ENCODE results near the gene SH3GL2. TPM values are rescaled to one million over a fixed set of nuclear protein-coding genes. Genes with fewer than 3 reads are reported as not detected.
A peak's percentile ranks its signal among the peaks of the same experiment; 100 is the strongest.

Gene SH3GL2
- 0.17 TPM in 1 of 2 replicates, not detected in the other for total RNA-seq (2014; rRNA removed; shearing (Covaris generic))

- peak; percentile 27 for DNase-seq (ENCODE audit: low read depth)
These were observed at the start of gene SH3GL2 for GRCh38 chr9:17578911-17579793. Gene SH3GL2, plus strand, starts transcription at chr9:17579066.

- peak; percentile 22 for DNase-seq (ENCODE audit: low read depth)
These were observed 47.1 kb upstream of the SH3GL2 start for GRCh38 chr9:17531642-17532254.

- DNase-seq (ENCODE audit: low read depth): no peak
These were observed 46.4 kb upstream of the SH3GL2 start for GRCh38 chr9:17532461-17532860.

- no peak for DNase-seq (ENCODE audit: low read depth)
These were observed 43.7 kb upstream of the SH3GL2 start for GRCh38 chr9:17535176-17535575.

GRCh38 chr9:17536027-17536426, 42.8 kb upstream of the SH3GL2 start:
- DNase-seq (ENCODE audit: low read depth): no peak

- DNase-seq (ENCODE audit: low read depth): no peak
These were observed 27.8 kb upstream of the SH3GL2 start for GRCh38 chr9:17551023-17551422.

GRCh38 chr9:17555362-17556054, 23.4 kb upstream of the SH3GL2 start:
- no peak for DNase-seq (ENCODE audit: low read depth)

GRCh38 chr9:17556255-17556654, 22.6 kb upstream of the SH3GL2 start:
- no peak for DNase-seq (ENCODE audit: low read depth)

- DNase-seq (ENCODE audit: low read depth): no peak
These were observed 21.9 kb upstream of the SH3GL2 start for GRCh38 chr9:17556935-17557334.

- no peak for DNase-seq (ENCODE audit: low read depth)
These were observed 7.0 kb upstream of the SH3GL2 start for GRCh38 chr9:17571825-17572224.

GRCh38 chr9:17574342-17574741, 4.5 kb upstream of the SH3GL2 start:
- DNase-seq (ENCODE audit: low read depth): no peak

GRCh38 chr9:17578577-17578910, 322 bp upstream of the SH3GL2 start:
- DNase-seq (ENCODE audit: low read depth): no peak

- DNase-seq (ENCODE audit: low read depth): no peak
These were observed 1.3 kb downstream of the SH3GL2 start for GRCh38 chr9:17580119-17580518.

- no peak for DNase-seq (ENCODE audit: low read depth)
These were observed 8.2 kb downstream of the SH3GL2 start for GRCh38 chr9:17587113-17587512.

- no peak for DNase-seq (ENCODE audit: low read depth)
These were observed 9.5 kb downstream of the SH3GL2 start for GRCh38 chr9:17588395-17588794.

GRCh38 chr9:17588941-17589340, 10.1 kb downstream of the SH3GL2 start:
- no peak for DNase-seq (ENCODE audit: low read depth)

GRCh38 chr9:17589771-17590170, 10.9 kb downstream of the SH3GL2 start:
- DNase-seq (ENCODE audit: low read depth): no peak

- DNase-seq (ENCODE audit: low read depth): no peak
These were observed 16.1 kb downstream of the SH3GL2 start for GRCh38 chr9:17594961-17595360.

- no peak for DNase-seq (ENCODE audit: low read depth)
These were observed 19.1 kb downstream of the SH3GL2 start for GRCh38 chr9:17597977-17598376.

- no peak for DNase-seq (ENCODE audit: low read depth)
These were observed 22.2 kb downstream of the SH3GL2 start for GRCh38 chr9:17600962-17601593.

- DNase-seq (ENCODE audit: low read depth): no peak
These were observed 25.7 kb downstream of the SH3GL2 start for GRCh38 chr9:17604556-17604955.

GRCh38 chr9:17609312-17610005, 30.6 kb downstream of the SH3GL2 start:
- no peak for DNase-seq (ENCODE audit: low read depth)

Measured in Daoy (cell line).